Mesothelial cell of epicardium (in vitro differentiated cells): ENCODE results near the gene GNGT1. TPM values are rescaled to one million over a fixed set of nuclear protein-coding genes. Genes with fewer than 3 reads are reported as not detected.

Experiments used
- DNase-seq, 2 experiments: peaks; one replicate each; pipeline ENCODE4 v3.0.0; 2021; ENCODE audit warnings: low spot score in 2 of 2; ENCODE audit not compliant: unreplicated experiment in 2 of 2
- H3K27ac Mint-ChIP-seq: 2 replicates; pipeline ENCODE4 v1.8.0; 2021; ENCODE audit warnings: mixed read lengths
- H3K27me3 Mint-ChIP-seq: 2 replicates; pipeline ENCODE4 v1.8.0; 2021; ENCODE audit warnings: low read depth, mixed read lengths
- H3K36me3 Mint-ChIP-seq: 2 replicates; pipeline ENCODE4 v1.8.0; 2021; ENCODE audit warnings: mixed read lengths
- H3K4me1 Mint-ChIP-seq: 2 replicates; pipeline ENCODE4 v1.8.0; 2021; ENCODE audit warnings: mixed read lengths
- H3K4me3 Mint-ChIP-seq: 2 replicates; pipeline ENCODE4 v1.8.0; 2021; ENCODE audit warnings: mild to moderate bottlenecking, moderate library complexity, mixed read lengths
- H3K9me3 Mint-ChIP-seq: 2 replicates; pipeline ENCODE4 v1.8.0; 2021; ENCODE audit warnings: mixed read lengths
- total RNA-seq: library from RNA; stranded (reverse); gene quantifications from 3 replicates; pipeline ENCODE4 v1.2.1, GENCODE V29; 2021
- TF ChIP-seq, protein P1 (sequence below): fragments of 200-600 bp; sonication (generic); IDR thresholded peaks from one replicate; pipeline ENCODE4 v1.5.0; 2021; ENCODE audit warnings: antibody characterized with exemption; ENCODE audit not compliant: unreplicated experiment

GNGT1 gene
- total RNA-seq, 1 donor from 2014 or later: not detected

DNA sequence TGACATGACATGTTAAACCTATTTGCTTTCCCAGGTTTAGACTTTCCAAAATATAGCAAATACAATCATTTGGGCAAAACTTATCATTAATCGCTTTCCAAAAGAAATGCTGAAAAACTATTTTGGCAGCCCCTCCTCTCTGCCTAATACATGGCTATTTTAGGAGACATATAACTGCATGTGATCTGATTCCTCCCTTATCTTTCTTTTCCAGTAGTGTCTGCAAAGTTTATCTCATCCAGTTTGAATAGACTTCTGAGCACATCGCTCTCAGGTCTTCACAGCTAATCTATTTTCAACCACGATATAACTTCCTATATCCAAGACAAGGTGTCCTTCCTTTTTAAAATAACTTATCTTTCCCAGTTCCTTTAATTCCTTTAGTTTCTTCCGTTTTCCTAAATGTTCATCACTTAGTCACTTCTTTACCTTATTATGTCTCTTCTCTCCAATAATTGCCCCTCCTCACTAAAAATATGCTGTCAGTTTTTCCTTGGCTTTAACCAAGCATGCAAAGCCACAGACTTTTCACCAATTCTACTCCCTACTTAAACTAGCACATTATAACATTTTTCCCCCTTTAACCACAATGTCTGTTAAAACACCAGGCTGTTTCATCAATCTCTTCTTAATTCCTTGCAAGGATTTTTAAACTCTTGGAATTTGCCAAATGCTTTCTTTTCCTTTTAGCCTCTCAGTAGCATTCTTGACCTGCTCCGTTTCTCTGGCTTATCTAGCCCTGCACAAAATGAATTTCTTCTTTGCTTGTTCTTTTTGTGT, 39.6 kb downstream of the GNGT1 start:
- H3K36me3 Mint-ChIP-seq: no peaks in the 10 kb centered on the region
- no peak overlapping the region for H3K4me3 Mint-ChIP-seq
- H3K9me3 Mint-ChIP-seq: no peaks in the 10 kb centered on the region
- TF ChIP-seq, protein P1, sequence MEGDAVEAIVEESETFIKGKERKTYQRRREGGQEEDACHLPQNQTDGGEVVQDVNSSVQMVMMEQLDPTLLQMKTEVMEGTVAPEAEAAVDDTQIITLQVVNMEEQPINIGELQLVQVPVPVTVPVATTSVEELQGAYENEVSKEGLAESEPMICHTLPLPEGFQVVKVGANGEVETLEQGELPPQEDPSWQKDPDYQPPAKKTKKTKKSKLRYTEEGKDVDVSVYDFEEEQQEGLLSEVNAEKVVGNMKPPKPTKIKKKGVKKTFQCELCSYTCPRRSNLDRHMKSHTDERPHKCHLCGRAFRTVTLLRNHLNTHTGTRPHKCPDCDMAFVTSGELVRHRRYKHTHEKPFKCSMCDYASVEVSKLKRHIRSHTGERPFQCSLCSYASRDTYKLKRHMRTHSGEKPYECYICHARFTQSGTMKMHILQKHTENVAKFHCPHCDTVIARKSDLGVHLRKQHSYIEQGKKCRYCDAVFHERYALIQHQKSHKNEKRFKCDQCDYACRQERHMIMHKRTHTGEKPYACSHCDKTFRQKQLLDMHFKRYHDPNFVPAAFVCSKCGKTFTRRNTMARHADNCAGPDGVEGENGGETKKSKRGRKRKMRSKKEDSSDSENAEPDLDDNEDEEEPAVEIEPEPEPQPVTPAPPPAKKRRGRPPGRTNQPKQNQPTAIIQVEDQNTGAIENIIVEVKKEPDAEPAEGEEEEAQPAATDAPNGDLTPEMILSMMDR: no peak
- DNase-seq: no peak
- H3K27ac Mint-ChIP-seq: no peak overlapping the region
- H3K4me1 Mint-ChIP-seq: peaks cover 7% of the 10 kb centered on the region
- H3K27me3 Mint-ChIP-seq: peaks cover under 1% of the 10 kb centered on the region

DNA sequence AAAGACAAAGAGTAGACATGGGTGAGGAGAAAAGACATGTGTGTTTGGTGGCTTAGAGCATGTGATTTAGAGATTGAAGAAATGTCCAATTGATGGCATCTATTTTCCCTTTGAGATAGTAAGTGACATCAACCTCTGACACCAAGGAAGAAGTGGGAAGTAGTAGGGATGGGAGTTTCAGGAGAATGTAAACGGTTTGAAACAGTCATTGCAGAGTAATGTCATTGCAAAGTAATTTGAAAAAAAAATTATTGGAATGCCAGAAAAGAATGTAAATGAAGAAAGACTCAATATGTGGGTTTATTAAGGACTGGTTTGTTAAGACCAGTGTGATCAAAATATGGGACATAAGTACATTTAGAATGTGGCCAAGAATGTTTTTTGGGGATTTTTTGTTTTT, 41.7 kb downstream of the GNGT1 start:
- DNase-seq: no peak
- H3K4me3 Mint-ChIP-seq: no peak overlapping the region

DNA sequence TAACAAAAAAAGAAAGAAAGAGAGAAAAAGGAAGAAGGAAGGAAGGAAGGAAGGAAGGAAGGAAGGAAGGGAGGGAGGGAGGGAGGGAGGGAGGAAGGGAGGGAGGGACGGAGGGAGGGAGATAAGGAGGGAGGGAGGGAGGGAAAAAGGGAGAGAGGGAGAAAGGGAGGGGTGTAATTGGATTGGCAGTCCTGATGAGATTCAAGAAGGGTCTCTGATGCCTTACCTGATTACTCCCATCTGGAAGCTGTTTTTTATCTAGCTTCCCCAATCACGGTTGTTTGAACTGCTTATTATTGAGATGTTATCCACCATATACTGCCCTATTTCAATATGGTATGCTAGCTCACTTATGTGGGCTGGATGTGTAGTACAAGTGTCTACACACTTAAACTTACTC, 42.5 kb downstream of the GNGT1 start:
- H3K27me3 Mint-ChIP-seq: no peaks in the 10 kb centered on the region
- H3K4me1 Mint-ChIP-seq: peaks cover 6% of the 10 kb centered on the region
- TF ChIP-seq, protein P1: no peak
- H3K9me3 Mint-ChIP-seq: no peaks in the 10 kb centered on the region
- no peak overlapping the region for H3K27ac Mint-ChIP-seq
- no peak overlapping the region for H3K4me3 Mint-ChIP-seq
- H3K36me3 Mint-ChIP-seq: no peaks in the 10 kb centered on the region
- DNase-seq: no peak

More for the DNA sequence above, 41.7 kb downstream of the GNGT1 start:
- H3K27ac Mint-ChIP-seq: no peak overlapping the region
- peaks cover 7% of the 10 kb centered on the region for H3K4me1 Mint-ChIP-seq
- no peaks in the 10 kb centered on the region for H3K27me3 Mint-ChIP-seq
- TF ChIP-seq, protein P1: no peak
- no peaks in the 10 kb centered on the region for H3K36me3 Mint-ChIP-seq
- no peaks in the 10 kb centered on the region for H3K9me3 Mint-ChIP-seq

DNA sequence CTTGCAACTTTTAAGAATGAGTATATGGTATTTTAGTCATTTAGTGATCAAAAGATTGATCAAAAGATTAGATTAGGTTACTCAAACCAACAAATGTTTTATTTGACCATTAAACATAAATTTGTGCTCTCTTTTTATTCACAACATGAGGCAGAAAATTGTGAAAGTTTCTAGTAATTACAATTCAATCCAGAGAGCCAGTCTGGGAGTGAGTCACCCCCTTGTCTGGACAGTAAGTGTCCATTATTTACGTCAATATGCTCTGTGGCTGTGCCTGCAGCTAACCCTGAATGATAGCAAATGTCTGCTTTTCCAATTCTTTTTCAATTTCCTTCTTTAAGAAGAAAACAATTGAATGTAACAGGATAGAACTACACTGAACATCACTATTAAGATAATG, 43.1 kb downstream of the GNGT1 start:
- Mint-ChIP-seq H3K9me3 (no peaks in the 10 kb centered on the region), H3K36me3 (no peaks in the 10 kb centered on the region), H3K4me1 (peaks cover 2% of the 10 kb centered on the region), H3K4me3 (no peak overlapping the region), H3K27me3 (no peaks in the 10 kb centered on the region), H3K27ac (no peak overlapping the region)
- TF ChIP-seq, protein P1: no peak
- no peak for DNase-seq

DNA sequence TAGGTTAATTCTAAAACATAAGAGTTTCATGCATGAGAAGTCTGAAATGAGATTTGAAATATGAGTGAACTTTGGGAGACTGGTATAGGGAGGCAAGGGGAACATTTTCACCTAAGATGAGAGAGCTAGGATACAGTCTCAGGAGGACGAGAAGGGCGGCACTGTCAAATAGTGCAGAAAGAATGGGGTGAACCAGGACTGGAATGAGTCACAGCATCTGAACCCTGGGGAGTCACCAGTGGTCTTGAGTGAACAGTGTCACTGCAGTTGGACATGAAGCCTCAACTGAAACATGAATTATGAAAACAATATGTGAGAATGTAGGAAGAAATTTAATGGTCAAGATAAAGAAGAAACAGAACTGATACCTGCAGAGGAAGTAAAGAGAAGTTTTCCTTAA, 48.9 kb downstream of the GNGT1 start:
- H3K4me3 Mint-ChIP-seq: no peak overlapping the region
- H3K4me1 Mint-ChIP-seq: no peaks in the 10 kb centered on the region
- no peak overlapping the region for H3K27ac Mint-ChIP-seq
- H3K36me3 Mint-ChIP-seq: no peaks in the 10 kb centered on the region
- no peaks in the 10 kb centered on the region for H3K9me3 Mint-ChIP-seq
- TF ChIP-seq, protein P1: no peak
- DNase-seq: no peak
- H3K27me3 Mint-ChIP-seq: no peaks in the 10 kb centered on the region
